Measurements from ENCODE around the gene LENG9.

LENG9 gene

GRCh38 chr19:54475706-54476105 lies 12.1 kb upstream of the LENG9 start:
- no peak for DNase-seq (ENCODE audit: low read depth)
- TF ChIP-seq, protein P1, sequence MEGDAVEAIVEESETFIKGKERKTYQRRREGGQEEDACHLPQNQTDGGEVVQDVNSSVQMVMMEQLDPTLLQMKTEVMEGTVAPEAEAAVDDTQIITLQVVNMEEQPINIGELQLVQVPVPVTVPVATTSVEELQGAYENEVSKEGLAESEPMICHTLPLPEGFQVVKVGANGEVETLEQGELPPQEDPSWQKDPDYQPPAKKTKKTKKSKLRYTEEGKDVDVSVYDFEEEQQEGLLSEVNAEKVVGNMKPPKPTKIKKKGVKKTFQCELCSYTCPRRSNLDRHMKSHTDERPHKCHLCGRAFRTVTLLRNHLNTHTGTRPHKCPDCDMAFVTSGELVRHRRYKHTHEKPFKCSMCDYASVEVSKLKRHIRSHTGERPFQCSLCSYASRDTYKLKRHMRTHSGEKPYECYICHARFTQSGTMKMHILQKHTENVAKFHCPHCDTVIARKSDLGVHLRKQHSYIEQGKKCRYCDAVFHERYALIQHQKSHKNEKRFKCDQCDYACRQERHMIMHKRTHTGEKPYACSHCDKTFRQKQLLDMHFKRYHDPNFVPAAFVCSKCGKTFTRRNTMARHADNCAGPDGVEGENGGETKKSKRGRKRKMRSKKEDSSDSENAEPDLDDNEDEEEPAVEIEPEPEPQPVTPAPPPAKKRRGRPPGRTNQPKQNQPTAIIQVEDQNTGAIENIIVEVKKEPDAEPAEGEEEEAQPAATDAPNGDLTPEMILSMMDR (IDR thresholded peaks at IDR 0.05; ENCODE audit: low read depth, low read length) = no peak
- TF ChIP-seq POLR2A (IDR thresholded peaks at IDR 0.05; ENCODE audit: extremely low read depth, insufficient read length) = no peak
- TF ChIP-seq MYC (IDR thresholded peaks at IDR 0.05; ENCODE audit: low read depth, low read length) = no peak
- TF ChIP-seq MAX (IDR thresholded peaks at IDR 0.05; ENCODE audit: low read depth, low read length) = no peak
- H3K4me3 ChIP-seq (ENCODE audit: low read depth, low read length) = no peak overlapping the region

DNA sequence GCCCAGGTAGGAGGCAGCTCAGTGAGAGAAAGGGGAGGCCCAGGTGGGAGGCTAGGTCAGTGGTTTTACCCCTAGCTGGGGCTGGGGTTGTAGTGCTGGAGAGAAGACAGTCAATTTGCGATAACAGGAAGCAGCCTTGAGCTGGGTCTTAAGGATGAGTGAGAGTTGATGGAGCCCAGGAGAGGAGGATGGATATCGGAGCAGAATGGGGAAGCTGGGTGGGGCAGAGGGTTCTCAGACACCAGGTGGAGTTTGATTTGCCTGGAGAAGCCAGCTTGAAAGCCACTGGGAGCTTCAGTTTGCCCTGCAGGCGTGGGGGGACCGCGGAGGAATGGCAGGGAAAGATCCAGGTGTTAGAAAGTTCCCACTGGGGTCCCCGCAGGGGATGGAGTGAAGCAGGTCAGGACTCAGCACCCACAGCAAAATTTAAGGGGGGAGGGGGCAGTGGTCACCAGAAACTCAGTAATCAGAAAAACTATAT lies 10.4 kb upstream of the LENG9 start:
- no peak for DNase-seq (ENCODE audit: low read depth)
- no peak overlapping the region for H3K4me3 ChIP-seq (ENCODE audit: low read depth, low read length)
- no peak for TF ChIP-seq POLR2A (IDR thresholded peaks at IDR 0.05; ENCODE audit: extremely low read depth, insufficient read length)
- TF ChIP-seq, protein P1 (IDR thresholded peaks at IDR 0.05; ENCODE audit: low read depth, low read length) = no peak
- TF ChIP-seq MYC (IDR thresholded peaks at IDR 0.05; ENCODE audit: low read depth, low read length) = no peak
- no peak for TF ChIP-seq MAX (IDR thresholded peaks at IDR 0.05; ENCODE audit: low read depth, low read length)

DNA sequence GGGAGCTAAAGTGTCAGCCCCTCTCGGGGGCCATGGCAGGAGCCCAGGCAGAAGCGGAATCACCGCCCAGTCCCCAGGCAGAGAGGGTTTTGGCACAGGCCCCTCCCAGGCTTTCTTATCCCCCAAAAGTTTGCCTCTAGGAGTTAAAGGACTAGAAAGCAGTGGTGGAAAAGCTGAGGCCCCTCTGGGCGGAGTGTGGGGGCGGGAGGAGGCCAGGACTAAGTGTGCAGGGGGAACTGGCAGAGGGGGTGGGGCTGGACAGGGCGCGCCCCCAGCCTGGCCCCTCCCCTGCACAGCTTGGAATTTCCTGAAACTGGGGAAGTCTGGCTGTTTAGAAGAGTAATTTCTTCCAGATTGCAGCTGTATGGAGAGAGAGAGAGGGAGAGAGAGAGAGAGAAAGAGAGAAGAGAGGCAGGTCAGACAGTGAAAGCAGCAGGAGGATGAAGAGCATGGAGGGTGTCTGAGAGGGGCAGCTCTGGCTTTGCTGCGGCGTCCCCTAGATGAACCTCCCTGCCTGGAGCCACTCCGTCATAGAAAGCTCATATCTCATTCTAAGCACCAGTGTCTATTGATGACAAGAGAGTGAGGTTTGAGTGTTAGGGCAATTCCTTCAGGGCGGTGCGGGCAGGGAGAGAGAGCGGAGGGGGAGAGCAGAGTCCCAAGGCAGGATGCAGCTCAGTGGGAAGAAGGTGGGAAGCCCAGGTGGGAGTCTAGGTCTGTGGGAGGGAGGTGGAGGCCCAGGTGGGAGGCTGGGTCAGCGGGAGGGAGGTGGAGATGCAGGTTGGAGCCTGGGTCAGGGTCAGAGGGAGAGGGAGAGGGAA lies 9.7 kb upstream of the LENG9 start, which contains the start of gene CDC42EP5:
Gene CDC42EP5, minus strand, starts transcription at position 226 of the 821 bp plus-strand sequence. CDS start 7,749 bp downstream, outside the sequence.
- no peak for DNase-seq (ENCODE audit: low read depth)
- TF ChIP-seq POLR2A (IDR thresholded peaks at IDR 0.05; ENCODE audit: extremely low read depth, insufficient read length) = no peak
- TF ChIP-seq, protein P1 (IDR thresholded peaks at IDR 0.05; ENCODE audit: low read depth, low read length) = no peak
- no peak within 1 kb of the TSS for H3K4me3 ChIP-seq (ENCODE audit: low read depth, low read length)

GRCh38 chr19:54470991-54471782 lies 7.6 kb upstream of the LENG9 start:
- no peak for DNase-seq (ENCODE audit: low read depth)
- no peak overlapping the region for H3K4me3 ChIP-seq (ENCODE audit: low read depth, low read length)
- TF ChIP-seq MYC (IDR thresholded peaks at IDR 0.05; ENCODE audit: low read depth, low read length) = no peak
- TF ChIP-seq, protein P1 (IDR thresholded peaks at IDR 0.05; ENCODE audit: low read depth, low read length) = no peak
- TF ChIP-seq POLR2A (IDR thresholded peaks at IDR 0.05; ENCODE audit: extremely low read depth, insufficient read length) = no peak
- no peak for TF ChIP-seq MAX (IDR thresholded peaks at IDR 0.05; ENCODE audit: low read depth, low read length)

- H3K4me3 ChIP-seq (ENCODE audit: low read depth, low read length) = no peak overlapping the region
- TF ChIP-seq MAX (IDR thresholded peaks at IDR 0.05; ENCODE audit: low read depth, low read length) (no peak), MYC (IDR thresholded peaks at IDR 0.05; ENCODE audit: low read depth, low read length) (no peak), POLR2A (IDR thresholded peaks at IDR 0.05; ENCODE audit: extremely low read depth, insufficient read length) (no peak)
- TF ChIP-seq, protein P1 (IDR thresholded peaks at IDR 0.05; ENCODE audit: low read depth, low read length) = no peak
- DNase-seq (ENCODE audit: low read depth) = no peak
Measured at GRCh38 chr19:54470276-54470887, 6.8 kb upstream of the LENG9 start.

Data from NB4 (cell line).